GM23338 (cell line): ENCODE measurements around the gene CNPY4.

ENCODE experiments used
- CREB1 ChIP-seq: fragments of 250-450 bp; sonication (Bioruptor Pico); IDR thresholded peaks from 2 replicates; pipeline ENCODE4 v1.5.0; 2020; ENCODE audit warnings: low read depth, mild to moderate bottlenecking, moderate library complexity
- EZH2 ChIP-seq: fragments of 200-600 bp; sonication (generic); IDR thresholded peaks from one replicate; pipeline ENCODE4 v1.8.0; 2017; ENCODE audit warnings: antibody characterized with exemption, mild to moderate bottlenecking, low read depth; ENCODE audit not compliant: unreplicated experiment
- EZH2phosphoT487 ChIP-seq: fragments of 200-600 bp; sonication (generic); IDR thresholded peaks from one replicate; pipeline ENCODE4 v1.8.1; 2018; ENCODE audit warnings: antibody characterized with exemption; ENCODE audit not compliant: unreplicated experiment
- JUNB ChIP-seq: IDR thresholded peaks from one replicate; pipeline ENCODE4 v1.6.1; 2016; ENCODE audit warnings: antibody characterized with exemption; ENCODE audit not compliant: unreplicated experiment
- POLR2AphosphoS5 ChIP-seq: IDR thresholded peaks from 2 replicates; pipeline ENCODE4 v1.6.1; 2016; ENCODE audit warnings: antibody characterized with exemption, low read depth
- STAT1 ChIP-seq: IDR thresholded peaks from one replicate; pipeline ENCODE4 v1.6.1; 2016; ENCODE audit warnings: antibody characterized with exemption; ENCODE audit not compliant: unreplicated experiment
- ZNF331 ChIP-seq: fragments of 250-450 bp; sonication (Bioruptor Pico); IDR thresholded peaks from 2 replicates; pipeline ENCODE4 v1.5.0; 2020; ENCODE audit warnings: low read depth, mild to moderate bottlenecking, moderate library complexity
- TF ChIP-seq, protein P1 (sequence below), 2 experiments: fragments of 200-600 bp in 1 of 2; sonication (generic) in 1 of 2; conservative IDR thresholded peaks; 2 replicates each; pipeline versions ENCODE4 v1.5.1 to v1.6.1; 2016 to 2017; ENCODE audit warnings: antibody characterized with exemption in 2 of 2, low read depth in 2 of 2, mild to moderate bottlenecking in 2 of 2, moderate library complexity in 1 of 2
- TF ChIP-seq, protein P2 (sequence below): IDR thresholded peaks from one replicate; pipeline ENCODE4 v1.6.1; 2018; ENCODE audit warnings: antibody characterized with exemption; ENCODE audit not compliant: unreplicated experiment
- TF ChIP-seq, protein P3 (sequence below): IDR thresholded peaks from 2 replicates; pipeline ENCODE4 v1.6.1; 2016; ENCODE audit warnings: antibody characterized with exemption
- TF ChIP-seq, protein P4 (sequence below): fragments of 250-450 bp; sonication (Bioruptor Pico); IDR thresholded peaks from 2 replicates; pipeline ENCODE4 v1.5.0; 2020; ENCODE audit warnings: mild to moderate bottlenecking, moderate library complexity

DNA sequence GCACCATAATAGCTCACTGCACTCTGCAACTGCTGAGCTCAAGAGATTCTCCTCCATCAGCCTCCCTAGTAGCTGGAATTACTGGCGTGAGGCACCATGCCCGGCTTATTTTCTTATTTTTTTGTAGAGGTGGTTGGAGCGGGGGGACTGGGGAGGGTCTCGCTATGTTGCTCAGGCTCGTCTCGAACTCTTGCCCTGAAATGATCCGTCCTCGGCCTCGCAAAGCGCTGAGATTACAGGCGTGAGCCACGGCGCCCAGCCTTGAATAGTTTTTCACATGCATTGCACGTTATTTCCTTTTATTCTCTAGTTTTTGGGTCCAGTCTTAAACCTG lies 28.8 kb downstream of the CNPY4 start:
- TF ChIP-seq, protein P1, sequence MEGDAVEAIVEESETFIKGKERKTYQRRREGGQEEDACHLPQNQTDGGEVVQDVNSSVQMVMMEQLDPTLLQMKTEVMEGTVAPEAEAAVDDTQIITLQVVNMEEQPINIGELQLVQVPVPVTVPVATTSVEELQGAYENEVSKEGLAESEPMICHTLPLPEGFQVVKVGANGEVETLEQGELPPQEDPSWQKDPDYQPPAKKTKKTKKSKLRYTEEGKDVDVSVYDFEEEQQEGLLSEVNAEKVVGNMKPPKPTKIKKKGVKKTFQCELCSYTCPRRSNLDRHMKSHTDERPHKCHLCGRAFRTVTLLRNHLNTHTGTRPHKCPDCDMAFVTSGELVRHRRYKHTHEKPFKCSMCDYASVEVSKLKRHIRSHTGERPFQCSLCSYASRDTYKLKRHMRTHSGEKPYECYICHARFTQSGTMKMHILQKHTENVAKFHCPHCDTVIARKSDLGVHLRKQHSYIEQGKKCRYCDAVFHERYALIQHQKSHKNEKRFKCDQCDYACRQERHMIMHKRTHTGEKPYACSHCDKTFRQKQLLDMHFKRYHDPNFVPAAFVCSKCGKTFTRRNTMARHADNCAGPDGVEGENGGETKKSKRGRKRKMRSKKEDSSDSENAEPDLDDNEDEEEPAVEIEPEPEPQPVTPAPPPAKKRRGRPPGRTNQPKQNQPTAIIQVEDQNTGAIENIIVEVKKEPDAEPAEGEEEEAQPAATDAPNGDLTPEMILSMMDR (conservative IDR thresholded peaks at IDR 0.05; ENCODE audit: low read depth in 2 of 2) = no peak
- TF ChIP-seq EZH2 (no peak), STAT1 (no peak), POLR2AphosphoS5 (no peak), ZNF331 (CRISPR knock-in tag) (no peak), CREB1 (CRISPR knock-in tag) (no peak), JUNB (no peak), EZH2phosphoT487 (no peak)
- TF ChIP-seq, protein P2, sequence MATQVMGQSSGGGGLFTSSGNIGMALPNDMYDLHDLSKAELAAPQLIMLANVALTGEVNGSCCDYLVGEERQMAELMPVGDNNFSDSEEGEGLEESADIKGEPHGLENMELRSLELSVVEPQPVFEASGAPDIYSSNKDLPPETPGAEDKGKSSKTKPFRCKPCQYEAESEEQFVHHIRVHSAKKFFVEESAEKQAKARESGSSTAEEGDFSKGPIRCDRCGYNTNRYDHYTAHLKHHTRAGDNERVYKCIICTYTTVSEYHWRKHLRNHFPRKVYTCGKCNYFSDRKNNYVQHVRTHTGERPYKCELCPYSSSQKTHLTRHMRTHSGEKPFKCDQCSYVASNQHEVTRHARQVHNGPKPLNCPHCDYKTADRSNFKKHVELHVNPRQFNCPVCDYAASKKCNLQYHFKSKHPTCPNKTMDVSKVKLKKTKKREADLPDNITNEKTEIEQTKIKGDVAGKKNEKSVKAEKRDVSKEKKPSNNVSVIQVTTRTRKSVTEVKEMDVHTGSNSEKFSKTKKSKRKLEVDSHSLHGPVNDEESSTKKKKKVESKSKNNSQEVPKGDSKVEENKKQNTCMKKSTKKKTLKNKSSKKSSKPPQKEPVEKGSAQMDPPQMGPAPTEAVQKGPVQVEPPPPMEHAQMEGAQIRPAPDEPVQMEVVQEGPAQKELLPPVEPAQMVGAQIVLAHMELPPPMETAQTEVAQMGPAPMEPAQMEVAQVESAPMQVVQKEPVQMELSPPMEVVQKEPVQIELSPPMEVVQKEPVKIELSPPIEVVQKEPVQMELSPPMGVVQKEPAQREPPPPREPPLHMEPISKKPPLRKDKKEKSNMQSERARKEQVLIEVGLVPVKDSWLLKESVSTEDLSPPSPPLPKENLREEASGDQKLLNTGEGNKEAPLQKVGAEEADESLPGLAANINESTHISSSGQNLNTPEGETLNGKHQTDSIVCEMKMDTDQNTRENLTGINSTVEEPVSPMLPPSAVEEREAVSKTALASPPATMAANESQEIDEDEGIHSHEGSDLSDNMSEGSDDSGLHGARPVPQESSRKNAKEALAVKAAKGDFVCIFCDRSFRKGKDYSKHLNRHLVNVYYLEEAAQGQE = no peak
- TF ChIP-seq, protein P3, sequence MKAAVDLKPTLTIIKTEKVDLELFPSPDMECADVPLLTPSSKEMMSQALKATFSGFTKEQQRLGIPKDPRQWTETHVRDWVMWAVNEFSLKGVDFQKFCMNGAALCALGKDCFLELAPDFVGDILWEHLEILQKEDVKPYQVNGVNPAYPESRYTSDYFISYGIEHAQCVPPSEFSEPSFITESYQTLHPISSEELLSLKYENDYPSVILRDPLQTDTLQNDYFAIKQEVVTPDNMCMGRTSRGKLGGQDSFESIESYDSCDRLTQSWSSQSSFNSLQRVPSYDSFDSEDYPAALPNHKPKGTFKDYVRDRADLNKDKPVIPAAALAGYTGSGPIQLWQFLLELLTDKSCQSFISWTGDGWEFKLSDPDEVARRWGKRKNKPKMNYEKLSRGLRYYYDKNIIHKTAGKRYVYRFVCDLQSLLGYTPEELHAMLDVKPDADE = no peak
- TF ChIP-seq, protein P4, sequence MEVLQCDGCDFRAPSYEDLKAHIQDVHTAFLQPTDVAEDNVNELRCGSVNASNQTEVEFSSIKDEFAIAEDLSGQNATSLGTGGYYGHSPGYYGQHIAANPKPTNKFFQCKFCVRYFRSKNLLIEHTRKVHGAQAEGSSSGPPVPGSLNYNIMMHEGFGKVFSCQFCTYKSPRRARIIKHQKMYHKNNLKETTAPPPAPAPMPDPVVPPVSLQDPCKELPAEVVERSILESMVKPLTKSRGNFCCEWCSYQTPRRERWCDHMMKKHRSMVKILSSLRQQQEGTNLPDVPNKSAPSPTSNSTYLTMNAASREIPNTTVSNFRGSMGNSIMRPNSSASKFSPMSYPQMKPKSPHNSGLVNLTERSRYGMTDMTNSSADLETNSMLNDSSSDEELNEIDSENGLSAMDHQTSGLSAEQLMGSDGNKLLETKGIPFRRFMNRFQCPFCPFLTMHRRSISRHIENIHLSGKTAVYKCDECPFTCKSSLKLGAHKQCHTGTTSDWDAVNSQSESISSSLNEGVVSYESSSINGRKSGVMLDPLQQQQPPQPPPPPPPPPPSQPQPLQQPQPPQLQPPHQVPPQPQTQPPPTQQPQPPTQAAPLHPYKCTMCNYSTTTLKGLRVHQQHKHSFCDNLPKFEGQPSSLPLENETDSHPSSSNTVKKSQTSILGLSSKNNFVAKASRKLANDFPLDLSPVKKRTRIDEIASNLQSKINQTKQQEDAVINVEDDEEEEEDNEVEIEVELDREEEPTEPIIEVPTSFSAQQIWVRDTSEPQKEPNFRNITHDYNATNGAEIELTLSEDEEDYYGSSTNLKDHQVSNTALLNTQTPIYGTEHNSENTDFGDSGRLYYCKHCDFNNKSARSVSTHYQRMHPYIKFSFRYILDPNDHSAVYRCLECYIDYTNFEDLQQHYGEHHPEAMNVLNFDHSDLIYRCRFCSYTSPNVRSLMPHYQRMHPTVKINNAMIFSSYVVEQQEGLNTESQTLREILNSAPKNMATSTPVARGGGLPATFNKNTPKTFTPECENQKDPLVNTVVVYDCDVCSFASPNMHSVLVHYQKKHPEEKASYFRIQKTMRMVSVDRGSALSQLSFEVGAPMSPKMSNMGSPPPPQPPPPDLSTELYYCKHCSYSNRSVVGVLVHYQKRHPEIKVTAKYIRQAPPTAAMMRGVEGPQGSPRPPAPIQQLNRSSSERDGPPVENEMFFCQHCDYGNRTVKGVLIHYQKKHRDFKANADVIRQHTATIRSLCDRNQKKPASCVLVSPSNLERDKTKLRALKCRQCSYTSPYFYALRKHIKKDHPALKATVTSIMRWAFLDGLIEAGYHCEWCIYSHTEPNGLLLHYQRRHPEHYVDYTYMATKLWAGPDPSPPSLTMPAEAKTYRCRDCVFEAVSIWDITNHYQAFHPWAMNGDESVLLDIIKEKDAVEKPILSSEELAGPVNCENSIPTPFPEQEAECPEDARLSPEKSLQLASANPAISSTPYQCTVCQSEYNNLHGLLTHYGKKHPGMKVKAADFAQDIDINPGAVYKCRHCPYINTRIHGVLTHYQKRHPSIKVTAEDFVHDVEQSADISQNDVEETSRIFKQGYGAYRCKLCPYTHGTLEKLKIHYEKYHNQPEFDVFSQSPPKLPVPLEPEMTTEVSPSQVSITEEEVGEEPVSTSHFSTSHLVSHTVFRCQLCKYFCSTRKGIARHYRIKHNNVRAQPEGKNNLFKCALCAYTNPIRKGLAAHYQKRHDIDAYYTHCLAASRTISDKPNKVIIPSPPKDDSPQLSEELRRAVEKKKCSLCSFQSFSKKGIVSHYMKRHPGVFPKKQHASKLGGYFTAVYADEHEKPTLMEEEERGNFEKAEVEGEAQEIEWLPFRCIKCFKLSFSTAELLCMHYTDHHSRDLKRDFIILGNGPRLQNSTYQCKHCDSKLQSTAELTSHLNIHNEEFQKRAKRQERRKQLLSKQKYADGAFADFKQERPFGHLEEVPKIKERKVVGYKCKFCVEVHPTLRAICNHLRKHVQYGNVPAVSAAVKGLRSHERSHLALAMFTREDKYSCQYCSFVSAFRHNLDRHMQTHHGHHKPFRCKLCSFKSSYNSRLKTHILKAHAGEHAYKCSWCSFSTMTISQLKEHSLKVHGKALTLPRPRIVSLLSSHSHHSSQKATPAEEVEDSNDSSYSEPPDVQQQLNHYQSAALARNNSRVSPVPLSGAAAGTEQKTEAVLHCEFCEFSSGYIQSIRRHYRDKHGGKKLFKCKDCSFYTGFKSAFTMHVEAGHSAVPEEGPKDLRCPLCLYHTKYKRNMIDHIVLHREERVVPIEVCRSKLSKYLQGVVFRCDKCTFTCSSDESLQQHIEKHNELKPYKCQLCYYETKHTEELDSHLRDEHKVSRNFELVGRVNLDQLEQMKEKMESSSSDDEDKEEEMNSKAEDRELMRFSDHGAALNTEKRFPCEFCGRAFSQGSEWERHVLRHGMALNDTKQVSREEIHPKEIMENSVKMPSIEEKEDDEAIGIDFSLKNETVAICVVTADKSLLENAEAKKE = no peak
